Gastrocnemius medialis (tissue), 4 donors: ENCODE measurements around the gene PTPRN2. TPM values are rescaled to one million over a fixed set of nuclear protein-coding genes. Genes with fewer than 3 reads are reported as not detected.

ENCODE experiments used
- ATAC-seq, 2 donors: fragments of 150-250 bp; one replicate each; pipeline ENCODE4 v1.9.1; 2016
- DNase-seq, 2 donors: peaks; one replicate each; pipeline ENCODE4 v3.0.0-alpha.2; 2019
- H3K27ac ChIP-seq, 4 donors: fragments of 200-600 bp; sonication (generic); 1 replicate in 1 of 4; 2 replicates in 3 of 4; pipeline ENCODE4 v1.5.1; 2016 to 2018; ENCODE audit warnings: mild to moderate bottlenecking in 2 of 4, moderate library complexity in 1 of 4
- H3K27me3 ChIP-seq, 3 donors: fragments of 200-600 bp; sonication (generic) in 2 of 3; 1 replicate in 1 of 3; 2 replicates in 2 of 3; pipeline versions ENCODE4 v1.5.1 to v1.6.0; 2016 to 2019; ENCODE audit warnings: mild to moderate bottlenecking in 1 of 3, moderate library complexity in 1 of 3
- H3K36me3 ChIP-seq, 2 donors: fragments of 200-600 bp; sonication (generic) in 1 of 2; one replicate each; pipeline ENCODE4 v1.5.1; 2017 to 2018
- H3K4me1 ChIP-seq, 2 donors: fragments of 200-600 bp; sonication (generic) in 1 of 2; one replicate each; pipeline ENCODE4 v1.5.1; 2016 to 2017; ENCODE audit warnings: mild to moderate bottlenecking in 2 of 2
- H3K4me3 ChIP-seq, 4 donors: fragments of 200-600 bp; sonication (generic) in 3 of 4; 1 replicate in 1 of 4; 2 replicates in 3 of 4; pipeline ENCODE4 v1.5.1; 2016 to 2019; ENCODE audit warnings: mild to moderate bottlenecking in 2 of 4
- H3K9me3 ChIP-seq, 3 donors: fragments of 200-600 bp; sonication (generic) in 2 of 3; 1 replicate in 1 of 3; 2 replicates in 2 of 3; pipeline ENCODE4 v1.5.1; 2016 to 2019
- POLR2A ChIP-seq, 2 donors: fragments of 450-650 bp; IDR thresholded peaks; one replicate each; pipeline ENCODE4 v1.6.1; 2017; ENCODE audit warnings: antibody characterized with exemption in 2 of 2, mild to moderate bottlenecking in 2 of 2, moderate library complexity in 2 of 2
- in situ Hi-C, 4 donors: fragments of 200-750 bp; cut with MboI; loops; one replicate each; pipeline versions ENCODE4 v1.15.0 to v1.8.0; 2017; ENCODE audit warnings: low sequenced_read_pairs in 4 of 4
- intact Hi-C: fragments of 100-400 bp; cut with DNase I; formaldehyde crosslinking; loops from one replicate; pipeline ENCODE4 v1.15.1; 2023; ENCODE audit warnings: low total_unique reads
- total RNA-seq, 4 donors: library from RNA; depleted of rRNA; stranded (reverse); fragments of >200 nt; gene quantifications; one replicate each; pipeline versions ENCODE4 v1.1.0 to v1.2.3, GENCODE V29; 2016
- TF ChIP-seq, protein P1 (sequence below), 5 experiments: fragments of 450-650 bp in 3 of 5; fragments of 200-600 bp in 2 of 5; sonication (generic) in 2 of 5; IDR thresholded peaks in 4 of 5; conservative IDR thresholded peaks in 1 of 5; 1 replicate in 4 of 5; 2 replicates in 1 of 5; pipeline ENCODE4 v1.5.1; 2016 to 2019; ENCODE audit warnings: antibody characterized with exemption in 5 of 5, mild to moderate bottlenecking in 3 of 5, moderate library complexity in 3 of 5

Gene PTPRN2
- total RNA-seq, 4 donors from 2014 or later, result 0.66 to 0.85 (median 0.81) TPM

DNA sequence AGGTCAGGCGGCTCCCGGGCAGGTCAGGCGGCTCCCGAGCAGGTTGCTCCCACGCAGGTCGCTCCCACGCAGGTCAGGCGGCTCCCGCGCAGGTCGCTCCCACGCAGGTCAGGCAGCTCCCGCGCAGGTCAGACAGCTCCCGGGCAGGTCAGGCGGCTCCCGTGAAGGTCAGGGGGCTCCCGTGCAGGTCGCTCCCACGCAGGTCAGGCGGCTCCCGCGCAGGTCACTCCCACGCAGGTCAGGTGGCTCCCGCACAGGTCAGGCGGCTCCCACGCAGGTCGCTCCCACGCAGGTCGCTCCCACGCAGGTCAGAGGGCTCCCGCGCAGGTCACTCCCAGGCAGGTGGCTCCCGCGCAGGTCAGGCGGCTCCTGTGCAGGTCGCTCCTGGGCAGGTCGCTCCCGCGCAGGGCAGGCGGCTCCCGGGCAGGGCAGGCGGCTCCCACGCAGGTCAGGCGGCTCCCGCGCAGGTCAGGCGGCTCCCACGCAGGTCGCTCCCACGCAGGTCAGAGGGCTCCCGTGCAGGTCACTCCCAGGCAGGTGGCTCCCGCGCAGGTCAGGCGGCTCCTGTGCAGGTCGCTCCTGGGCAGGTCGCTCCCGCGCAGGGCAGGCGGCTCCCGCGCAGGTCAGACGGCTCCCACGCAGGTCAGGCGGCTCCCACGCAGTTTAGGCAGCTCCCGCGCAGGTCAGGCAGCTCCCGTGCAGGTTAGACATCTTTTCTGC, 30.7 kb downstream of the PTPRN2 start:
- H3K4me1 ChIP-seq, result no peaks in the 10 kb centered on the region
- intact Hi-C loops, result no loop called here
- no peaks in the 10 kb centered on the region for H3K9me3 ChIP-seq
- H3K36me3 ChIP-seq, result no peaks in the 10 kb centered on the region
- ATAC-seq, result no peak
- TF ChIP-seq, protein P1, sequence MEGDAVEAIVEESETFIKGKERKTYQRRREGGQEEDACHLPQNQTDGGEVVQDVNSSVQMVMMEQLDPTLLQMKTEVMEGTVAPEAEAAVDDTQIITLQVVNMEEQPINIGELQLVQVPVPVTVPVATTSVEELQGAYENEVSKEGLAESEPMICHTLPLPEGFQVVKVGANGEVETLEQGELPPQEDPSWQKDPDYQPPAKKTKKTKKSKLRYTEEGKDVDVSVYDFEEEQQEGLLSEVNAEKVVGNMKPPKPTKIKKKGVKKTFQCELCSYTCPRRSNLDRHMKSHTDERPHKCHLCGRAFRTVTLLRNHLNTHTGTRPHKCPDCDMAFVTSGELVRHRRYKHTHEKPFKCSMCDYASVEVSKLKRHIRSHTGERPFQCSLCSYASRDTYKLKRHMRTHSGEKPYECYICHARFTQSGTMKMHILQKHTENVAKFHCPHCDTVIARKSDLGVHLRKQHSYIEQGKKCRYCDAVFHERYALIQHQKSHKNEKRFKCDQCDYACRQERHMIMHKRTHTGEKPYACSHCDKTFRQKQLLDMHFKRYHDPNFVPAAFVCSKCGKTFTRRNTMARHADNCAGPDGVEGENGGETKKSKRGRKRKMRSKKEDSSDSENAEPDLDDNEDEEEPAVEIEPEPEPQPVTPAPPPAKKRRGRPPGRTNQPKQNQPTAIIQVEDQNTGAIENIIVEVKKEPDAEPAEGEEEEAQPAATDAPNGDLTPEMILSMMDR (IDR thresholded peaks at IDR 0.05 in 4 of 5, conservative IDR thresholded peaks at IDR 0.05 in 1 of 5), result no peak
- TF ChIP-seq POLR2A (IDR thresholded peaks at IDR 0.05), result no peak
- no peak overlapping the region for H3K27ac ChIP-seq
- in situ Hi-C loops, result no loop called here
- H3K4me3 ChIP-seq, result no peak overlapping the region
- no peak for DNase-seq
- H3K27me3 ChIP-seq, result no peaks in the 10 kb centered on the region

DNA sequence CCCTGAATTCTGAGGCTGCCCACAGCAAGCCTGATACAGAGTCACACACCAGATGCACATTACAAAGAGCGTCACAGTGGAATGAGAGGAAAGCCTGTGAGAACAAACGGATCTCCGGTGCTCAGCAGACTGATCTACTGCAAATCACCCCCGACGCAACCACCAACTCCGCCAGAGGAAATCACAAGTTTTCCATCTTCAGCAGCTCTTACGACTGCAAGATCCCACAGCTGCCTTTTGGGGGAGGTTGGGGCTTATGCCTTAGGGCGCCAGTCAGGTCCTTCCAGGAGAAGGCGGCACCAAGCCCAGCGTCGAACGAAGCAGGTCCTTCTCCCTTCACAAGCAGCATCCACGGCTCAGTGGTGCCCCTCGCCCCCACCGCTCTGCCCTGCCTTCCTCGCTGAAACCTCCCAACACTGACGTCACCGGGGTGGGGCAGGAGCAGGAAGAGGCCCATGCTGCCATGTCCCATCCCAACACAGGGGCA, 32.5 kb downstream of the PTPRN2 start:
- TF ChIP-seq, protein P1 (IDR thresholded peaks at IDR 0.05 in 4 of 5, conservative IDR thresholded peaks at IDR 0.05 in 1 of 5), result no peak
- TF ChIP-seq POLR2A (IDR thresholded peaks at IDR 0.05), result no peak
- no peaks in the 10 kb centered on the region for H3K36me3 ChIP-seq
- ATAC-seq, result no peak
- in situ Hi-C loops (no loop called here), intact Hi-C loops (no loop called here)
- H3K27me3 ChIP-seq, result no peaks in the 10 kb centered on the region
- H3K4me1 ChIP-seq, result no peaks in the 10 kb centered on the region
- no peaks in the 10 kb centered on the region for H3K9me3 ChIP-seq
- no peak overlapping the region for H3K4me3 ChIP-seq
- no peak for DNase-seq
- H3K27ac ChIP-seq, result no peak overlapping the region

DNA sequence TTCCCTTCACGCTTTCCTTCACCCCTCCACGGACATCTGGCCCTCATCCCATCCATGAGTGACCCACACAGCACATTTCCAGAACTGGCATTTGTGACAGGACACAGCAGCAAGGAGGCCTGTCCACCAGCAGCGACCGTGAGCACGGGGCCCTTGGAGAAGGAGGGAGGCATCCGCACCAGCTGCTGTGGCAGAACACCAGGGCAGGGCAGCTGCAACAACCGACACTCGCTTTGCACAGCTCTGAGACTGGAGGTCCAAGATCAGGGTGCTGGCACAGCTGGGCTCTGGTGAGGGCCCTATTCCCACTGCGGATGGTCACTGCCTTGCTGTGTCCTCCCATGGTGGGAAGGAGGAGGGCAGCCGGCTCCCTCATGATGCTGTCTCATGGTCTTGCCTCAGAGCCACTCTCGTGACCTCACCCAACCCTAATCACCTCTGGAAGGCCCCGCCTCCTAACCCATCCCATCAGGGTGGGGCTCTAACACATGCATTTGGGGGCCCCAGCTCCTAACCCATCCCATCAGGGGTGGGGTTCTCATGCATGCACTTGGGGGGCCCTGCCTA, 36.7 kb downstream of the PTPRN2 start:
- Histone ChIP-seq H3K27me3 (peaks cover 0 to 6% (median 0%) of the 10 kb centered on the region in 3 donors), H3K36me3 (no peaks in the 10 kb centered on the region), H3K27ac (no peak overlapping the region), H3K4me3 (no peak overlapping the region), H3K9me3 (no peaks in the 10 kb centered on the region), H3K4me1 (no peaks in the 10 kb centered on the region)
- ATAC-seq, result no peak
- in situ Hi-C loops, result no loop called here
- no peak for DNase-seq
- intact Hi-C loops, result no loop called here
- TF ChIP-seq POLR2A (IDR thresholded peaks at IDR 0.05), result no peak
- TF ChIP-seq, protein P1 (IDR thresholded peaks at IDR 0.05 in 4 of 5, conservative IDR thresholded peaks at IDR 0.05 in 1 of 5), result no peak

DNA sequence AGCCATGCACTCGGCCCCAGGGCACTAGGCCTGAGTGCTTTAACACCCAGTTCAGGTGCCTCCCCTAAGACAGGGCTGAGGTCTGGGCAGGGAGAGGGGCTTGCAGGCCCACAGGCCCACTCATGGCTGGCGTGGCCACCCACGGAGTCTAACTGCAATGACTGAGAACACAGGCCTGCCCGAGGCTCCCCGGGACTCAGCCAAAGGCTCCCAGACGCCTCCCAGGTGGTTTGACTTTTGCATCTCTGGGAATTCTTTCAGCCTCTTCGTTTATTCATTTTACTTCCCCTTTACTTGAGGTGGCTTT, 37.3 kb downstream of the PTPRN2 start:
- Histone ChIP-seq H3K27ac (no peak overlapping the region), H3K9me3 (no peaks in the 10 kb centered on the region), H3K27me3 (peaks cover 0 to 6% (median 0%) of the 10 kb centered on the region in 3 donors), H3K4me1 (no peaks in the 10 kb centered on the region), H3K36me3 (no peaks in the 10 kb centered on the region), H3K4me3 (no peak overlapping the region)
- in situ Hi-C loops, result no loop called here
- intact Hi-C loops, result no loop called here
- no peak for TF ChIP-seq POLR2A (IDR thresholded peaks at IDR 0.05)
- TF ChIP-seq, protein P1 (IDR thresholded peaks at IDR 0.05 in 4 of 5, conservative IDR thresholded peaks at IDR 0.05 in 1 of 5), result no peak
- no peak for ATAC-seq
- no peak for DNase-seq
